Endothelial cell of umbilical vein (primary cell): ENCODE data around the gene RYR2. TPM values are rescaled to one million over a fixed set of nuclear protein-coding genes. Genes with fewer than 3 reads are reported as not detected.

Experiments
- BruUV-seq: library from RNA; stranded (reverse); fragments of 400-500 nt; replicated peaks from 2 replicates; lab custom pipeline; 2021; lab: Mats Ljungman, UMichigan
- CTCF ChIA-PET: fragments of 300-600, 350-600 bp; sonication (Branson Sonifier 250); formaldehyde crosslinking; loops from one replicate; lab custom pipeline; 2021; ENCODE audit warnings: antibody characterized with exemption, inconsistent platforms; lab: Charles Lee
- POLR2A ChIA-PET: fragments of 300-600, 350-600 bp; sonication (Branson Sonifier 250); formaldehyde crosslinking; loops from one replicate; lab custom pipeline; 2021; ENCODE audit warnings: antibody characterized with exemption, inconsistent platforms; lab: Charles Lee
- DNase-seq: peaks from one replicate; pipeline ENCODE4 v3.0.0-alpha.2; 2011; ENCODE audit warnings: low read depth, low spot score
- FAIRE-seq: peaks from 2 replicates; lab custom pipeline; 2011; peaks lifted over from hg19 to GRCh38; lab: Jason Lieb, UNC
- H2AFZ ChIP-seq: 2 replicates; pipeline ENCODE4 v1.6.0; 2012; ENCODE audit warnings: low read depth, low read length, control low read depth, inconsistent platforms
- H3K27ac ChIP-seq: 2 replicates; pipeline ENCODE4 v1.5.1; 2011; ENCODE audit warnings: low read depth, mild to moderate bottlenecking, control low read depth, low read length, moderate library complexity; ENCODE audit not compliant: insufficient read depth
- H3K27me3 ChIP-seq, 2 experiments: 2 replicates each; pipeline versions ENCODE4 v1.6.0 to v1.6.1; 2011; ENCODE audit warnings: low read length in 2 of 2, mixed read lengths in 1 of 2; ENCODE audit not compliant: control insufficient read depth in 2 of 2, insufficient read depth in 2 of 2
- H3K36me3 ChIP-seq, 2 experiments: 2 replicates in 1 of 2; 3 replicates in 1 of 2; pipeline ENCODE4 v1.5.1; 2011; ENCODE audit warnings: low read length in 2 of 2, mild to moderate bottlenecking in 1 of 2, moderate library complexity in 1 of 2; ENCODE audit not compliant: control insufficient read depth in 2 of 2, insufficient read depth in 2 of 2; ENCODE audit errors: extremely low read depth in 1 of 2
- H3K4me1 ChIP-seq: 3 replicates; pipeline ENCODE4 v1.5.1; 2011; ENCODE audit warnings: mild to moderate bottlenecking, low read length; ENCODE audit not compliant: control insufficient read depth, insufficient read depth; ENCODE audit errors: extremely low read depth
- H3K4me2 ChIP-seq: 2 replicates; pipeline ENCODE4 v1.6.1; 2011; ENCODE audit warnings: low read length, control low read depth, mixed read lengths; ENCODE audit not compliant: insufficient read depth
- H3K4me3 ChIP-seq, 3 experiments: fragments of 200-600 bp in 1 of 3; sonication (generic), shearing (Covaris generic) in 1 of 3; replicated peaks in 1 of 3; 2 replicates each; pipeline ENCODE4 v1.5.1; 2011 to 2016; ENCODE audit warnings: control low read depth in 3 of 3, low read length in 3 of 3, mild to moderate bottlenecking in 2 of 3, inconsistent platforms in 1 of 3, low read depth in 1 of 3, moderate library complexity in 1 of 3; ENCODE audit not compliant: insufficient read depth in 1 of 3
- H3K79me2 ChIP-seq: 2 replicates; pipeline ENCODE4 v1.6.0; 2012; ENCODE audit warnings: low read length, inconsistent platforms; ENCODE audit not compliant: control insufficient read depth, insufficient read depth
- H3K9ac ChIP-seq: replicated peaks from 2 replicates; pipeline ENCODE3; 2011; ENCODE audit warnings: low read length, control low read depth; ENCODE audit not compliant: insufficient read depth; ENCODE audit errors: extremely low read depth
- H3K9me1 ChIP-seq: replicated peaks from 3 replicates; pipeline ENCODE4 v1.6.0; 2011; ENCODE audit warnings: mild to moderate bottlenecking, low read length; ENCODE audit not compliant: control insufficient read depth, insufficient read depth; ENCODE audit errors: extremely low read depth
- H3K9me3 ChIP-seq: replicated peaks from 2 replicates; pipeline ENCODE4 v1.5.1; 2012; ENCODE audit warnings: low read length, inconsistent platforms; ENCODE audit not compliant: control insufficient read depth, insufficient read depth
- H4K20me1 ChIP-seq: replicated peaks from 2 replicates; pipeline ENCODE3; 2011; ENCODE audit warnings: mild to moderate bottlenecking, low read length; ENCODE audit not compliant: control insufficient read depth, insufficient read depth; ENCODE audit errors: extremely low read depth
- EZH2 ChIP-seq: IDR thresholded peaks from 2 replicates; pipeline ENCODE4 v1.6.1; 2012; ENCODE audit warnings: borderline replicate concordance, low read depth, mild to moderate bottlenecking, moderate library complexity, low read length, inconsistent platforms; ENCODE audit not compliant: severe bottlenecking
- FOS ChIP-seq: IDR thresholded peaks from 2 replicates; pipeline ENCODE4 v1.6.1; 2011; ENCODE audit warnings: mild to moderate bottlenecking, low read length, moderate library complexity, borderline replicate concordance; ENCODE audit not compliant: insufficient read depth
- GATA2 ChIP-seq: IDR thresholded peaks from 2 replicates; pipeline ENCODE4 v1.7.0; 2011; ENCODE audit warnings: low read depth, mild to moderate bottlenecking, moderate library complexity, mixed read lengths, low read length; ENCODE audit not compliant: insufficient read length, insufficient read depth
- MAX ChIP-seq: IDR thresholded peaks from 2 replicates; pipeline ENCODE4 v1.6.1; 2011; ENCODE audit not compliant: insufficient read depth, insufficient read length
- MYC ChIP-seq: IDR thresholded peaks from one replicate; pipeline ENCODE4 v1.6.1; 2011; ENCODE audit warnings: mild to moderate bottlenecking, low read depth, low read length
- POLR2A ChIP-seq: IDR thresholded peaks from 2 replicates; pipeline ENCODE4 v1.6.1; 2012; ENCODE audit warnings: low read depth, mild to moderate bottlenecking, control low read depth, low read length
- POLR2AphosphoS5 ChIP-seq: IDR thresholded peaks from 2 replicates; pipeline ENCODE4 v1.6.1; 2012; ENCODE audit warnings: low read depth, mild to moderate bottlenecking, control low read depth, low read length, moderate library complexity; ENCODE audit not compliant: insufficient read depth
- dilution Hi-C: fragments of 300-500 bp; cut with MboI; formaldehyde crosslinking; loops from one replicate; pipeline ENCODE4 v1.15.0; 2019; ENCODE audit warnings: low sequenced_read_pairs; ENCODE audit not compliant: extremely low pct_ligation_motif_present
- intact Hi-C: fragments of 100-400 bp; cut with micrococcal nuclease; formaldehyde crosslinking; loops from one replicate; pipeline ENCODE4 v1.10.0; 2022
- polyA plus RNA-seq, 4 experiments: library from polyadenylated mRNA; depleted of rRNA in 3 of 4; stranded (reverse) in 3 of 4; unstranded in 1 of 4; fragments of >200 nt; gene quantifications; 2 replicates each; pipeline versions ENCODE4 v1.2.1 to v1.2.3, GENCODE V29; 2011 to 2012; ENCODE audit warnings: missing spikeins in 1 of 4
- total RNA-seq: library from RNA; stranded (reverse); gene quantifications from 2 replicates; pipeline ENCODE4 v1.2.3, GENCODE V29; 2021
- TF ChIP-seq, protein P1 (sequence below), 2 donors: IDR thresholded peaks; 1 replicate in 1 of 2; 2 replicates in 1 of 2; pipeline ENCODE4 v1.5.1; 2011; ENCODE audit warnings: low read length in 2 of 2, mild to moderate bottlenecking in 2 of 2, moderate library complexity in 2 of 2, control low read depth in 1 of 2, inconsistent platforms in 1 of 2, low read depth in 1 of 2; ENCODE audit not compliant: insufficient read depth in 1 of 2; ENCODE audit errors: extremely low read depth in 1 of 2

RYR2 gene
- total and polyA plus RNA-seq, 2 donors (not counting 3 experiments of a cell fraction or from before 2014, with no cell fraction given), result not detected

DNA sequence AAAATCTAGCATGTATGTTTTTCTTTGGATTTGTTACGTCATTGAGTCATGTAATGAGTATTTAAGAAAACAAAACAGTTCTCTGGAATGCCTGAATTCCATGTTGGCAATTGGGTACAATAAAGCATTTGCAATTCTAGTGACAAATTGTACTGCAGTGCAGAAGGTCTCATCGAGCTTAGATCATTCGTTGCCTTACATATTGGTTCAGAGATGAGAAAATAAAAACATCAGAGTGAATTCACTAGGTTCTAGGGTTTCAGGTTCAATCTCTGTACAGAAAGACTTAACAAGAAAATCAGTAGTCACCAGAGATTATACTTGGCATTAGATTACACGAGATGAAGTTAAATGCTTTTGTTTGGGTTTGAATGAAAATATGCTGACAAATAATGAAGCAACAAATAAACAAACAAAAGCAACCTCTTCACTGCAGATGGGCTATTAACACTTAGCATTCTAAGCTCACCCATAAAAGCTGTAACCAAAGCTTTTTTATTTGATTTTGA lies 124.7 kb downstream of the RYR2 start:
- POLR2A ChIA-PET, result no interaction called here
- no peaks in the 10 kb centered on the region for H4K20me1 ChIP-seq
- dilution Hi-C loops, result no loop called here
- H3K9ac ChIP-seq, result no peak overlapping the region
- no peaks in the 10 kb centered on the region for H3K27me3 ChIP-seq
- CTCF ChIA-PET, result no interaction called here
- no peaks in the 10 kb centered on the region for H3K36me3 ChIP-seq
- H3K4me2 ChIP-seq, result peak overlapping the region; percentile 9
- H3K9me1 ChIP-seq, result no peaks in the 10 kb centered on the region
- DNase-seq (peak; percentile 3), FAIRE-seq (peak; percentile 52)
- H3K4me1 ChIP-seq, result peaks cover 6% of the 10 kb centered on the region
- H3K27ac ChIP-seq, result peak overlapping the region; percentile 26
- peaks cover 1% of the 10 kb centered on the region for H3K9me3 ChIP-seq
- intact Hi-C loops, result no loop called here
- no TSS peak for BruUV-seq
- no peaks in the 10 kb centered on the region for H3K79me2 ChIP-seq
- no peak overlapping the region for H2AFZ ChIP-seq
- H3K4me3 ChIP-seq, result no peak overlapping the region
- TF ChIP-seq MYC (no peak), EZH2 (no peak), POLR2A (no peak), FOS (no peak), POLR2AphosphoS5 (no peak), MAX (no peak), GATA2 (no peak)
- TF ChIP-seq, protein P1, sequence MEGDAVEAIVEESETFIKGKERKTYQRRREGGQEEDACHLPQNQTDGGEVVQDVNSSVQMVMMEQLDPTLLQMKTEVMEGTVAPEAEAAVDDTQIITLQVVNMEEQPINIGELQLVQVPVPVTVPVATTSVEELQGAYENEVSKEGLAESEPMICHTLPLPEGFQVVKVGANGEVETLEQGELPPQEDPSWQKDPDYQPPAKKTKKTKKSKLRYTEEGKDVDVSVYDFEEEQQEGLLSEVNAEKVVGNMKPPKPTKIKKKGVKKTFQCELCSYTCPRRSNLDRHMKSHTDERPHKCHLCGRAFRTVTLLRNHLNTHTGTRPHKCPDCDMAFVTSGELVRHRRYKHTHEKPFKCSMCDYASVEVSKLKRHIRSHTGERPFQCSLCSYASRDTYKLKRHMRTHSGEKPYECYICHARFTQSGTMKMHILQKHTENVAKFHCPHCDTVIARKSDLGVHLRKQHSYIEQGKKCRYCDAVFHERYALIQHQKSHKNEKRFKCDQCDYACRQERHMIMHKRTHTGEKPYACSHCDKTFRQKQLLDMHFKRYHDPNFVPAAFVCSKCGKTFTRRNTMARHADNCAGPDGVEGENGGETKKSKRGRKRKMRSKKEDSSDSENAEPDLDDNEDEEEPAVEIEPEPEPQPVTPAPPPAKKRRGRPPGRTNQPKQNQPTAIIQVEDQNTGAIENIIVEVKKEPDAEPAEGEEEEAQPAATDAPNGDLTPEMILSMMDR (IDR thresholded peaks at IDR 0.05; ENCODE audit: extremely low read depth in 1 of 2, insufficient read depth in 1 of 2, low read depth in 1 of 2, low read length in 2 of 2), result no peak
